GF-D8 (cell line): ENCODE measurements around the gene SYPL1.

Experiments
- DNase-seq: peaks from one replicate; lab custom pipeline; 2025; lab: John Stamatoyannopoulos, UW

Gene SYPL1

DNA sequence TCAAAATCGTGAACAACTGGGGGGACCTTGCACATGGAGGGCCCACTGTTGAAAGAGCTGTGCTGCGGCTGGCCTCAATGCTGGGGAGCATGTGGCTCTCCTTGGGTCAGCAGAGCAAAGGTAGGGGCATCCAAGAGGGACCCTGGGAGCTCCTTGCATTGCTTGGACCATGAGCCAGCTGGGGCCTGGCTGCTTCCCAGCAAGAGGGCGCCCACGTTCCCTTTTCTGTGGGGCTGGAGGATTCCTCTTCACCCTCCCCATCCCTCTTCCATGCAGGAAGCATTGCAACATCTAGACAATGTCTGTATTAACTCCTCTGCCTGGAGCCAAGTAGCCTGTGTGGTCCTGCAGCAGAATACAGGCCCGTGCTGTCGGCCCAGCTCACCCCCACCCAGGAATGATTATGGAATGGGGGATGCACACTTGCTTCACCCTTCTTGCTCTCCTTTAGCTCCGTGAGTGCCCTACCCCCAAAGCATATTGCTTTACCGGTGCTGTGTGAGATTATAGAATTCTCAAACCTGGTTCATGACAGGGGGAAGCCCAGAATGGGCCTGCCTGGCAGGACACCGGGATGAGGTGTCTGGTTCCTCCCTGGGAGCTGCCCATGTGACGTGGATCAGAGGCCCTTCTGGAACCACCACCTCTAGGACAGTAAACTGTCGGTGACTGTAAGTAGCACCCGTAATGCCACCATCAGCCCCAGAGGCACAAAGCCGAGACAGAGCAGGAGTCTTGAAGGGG lies 61.9 kb downstream of the SYPL1 start:
- no peak for DNase-seq

DNA sequence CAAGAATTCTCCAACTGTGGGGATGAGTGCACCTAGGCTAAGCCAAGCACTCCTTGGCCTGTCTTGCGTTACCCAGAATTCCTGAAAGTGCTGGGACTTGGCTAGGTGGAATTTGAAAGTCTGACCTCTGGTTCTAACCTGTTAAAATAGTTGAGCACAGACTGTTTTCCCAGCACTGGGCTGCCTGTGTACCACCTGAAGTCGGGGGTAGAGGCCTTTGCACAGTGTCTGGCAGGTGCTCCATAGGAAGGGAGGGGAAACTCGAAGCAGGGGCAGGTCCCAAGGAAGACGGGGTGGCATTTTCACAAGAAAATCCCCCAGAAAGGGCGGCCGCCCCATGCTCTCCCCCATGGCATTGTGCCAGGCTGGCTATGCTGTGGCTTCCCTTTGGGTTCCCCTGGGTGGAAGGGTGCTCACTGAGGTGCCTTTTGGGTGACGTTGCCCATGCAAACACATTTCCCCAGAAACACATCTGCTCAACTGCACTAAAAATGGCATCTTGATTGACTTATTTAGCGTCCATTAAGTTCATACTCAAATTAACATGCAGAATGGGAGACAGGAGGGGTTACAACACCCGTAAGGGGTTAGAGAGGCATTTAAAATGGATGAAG lies 62.9 kb downstream of the SYPL1 start:
- DNase-seq, result no peak

DNA sequence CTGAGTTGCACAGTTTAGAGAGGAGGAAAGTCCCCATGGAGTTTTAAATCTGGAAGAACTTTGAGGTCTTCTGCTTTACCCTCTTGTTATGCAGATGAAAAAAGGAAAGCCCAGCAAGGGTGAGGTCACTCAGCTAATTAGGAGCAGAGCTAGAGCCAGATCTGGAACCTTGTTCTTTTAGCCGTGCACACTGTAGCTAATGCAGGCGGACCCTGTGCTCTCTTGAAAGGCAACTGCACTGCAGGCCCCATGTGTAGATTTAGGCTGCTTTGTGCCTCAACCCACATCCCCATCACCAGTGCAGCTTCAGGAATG lies 63.4 kb downstream of the SYPL1 start:
- no peak for DNase-seq

DNA sequence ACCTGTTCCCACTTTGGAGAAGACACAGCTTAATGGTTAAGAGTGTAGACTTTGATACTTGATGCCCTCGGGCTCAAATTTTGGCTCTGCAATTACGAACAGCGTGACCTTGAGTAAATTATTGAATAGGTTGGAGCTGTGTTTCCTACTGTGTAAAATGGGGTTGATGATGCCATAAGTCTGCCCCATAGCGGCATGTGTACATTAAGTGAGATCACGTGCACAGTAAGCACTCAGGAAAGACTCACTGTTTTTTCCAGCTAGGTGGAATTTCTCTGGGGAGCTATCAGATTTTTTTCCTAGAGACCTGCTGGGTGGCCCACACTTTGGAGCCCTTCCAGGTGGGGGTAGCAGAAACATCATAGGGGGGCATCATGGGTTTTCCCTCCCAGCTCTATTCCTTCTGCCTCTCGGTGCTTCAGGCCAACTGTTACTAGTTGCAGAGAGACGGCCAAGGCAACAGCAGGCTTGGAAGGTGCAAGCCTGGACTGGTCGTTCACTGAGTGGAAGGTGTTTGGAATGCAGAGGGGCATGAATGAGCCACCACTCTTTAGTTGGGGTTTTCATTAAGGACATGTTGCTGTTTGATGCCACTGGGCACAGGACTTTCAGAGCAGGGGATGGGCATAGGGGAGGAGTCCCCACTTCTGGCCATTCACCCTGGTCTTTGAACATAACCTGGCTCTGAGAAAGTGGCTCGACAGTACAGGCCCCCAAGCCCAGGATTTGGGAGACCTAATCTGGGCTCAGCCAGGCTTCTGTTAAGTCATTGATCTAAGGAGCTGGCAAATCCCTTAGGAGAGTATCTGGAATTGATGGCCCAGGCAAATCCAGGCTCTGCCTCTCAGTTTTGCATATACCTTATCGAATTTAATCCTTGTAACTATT lies 64.0 kb downstream of the SYPL1 start:
- DNase-seq, result no peak

DNA sequence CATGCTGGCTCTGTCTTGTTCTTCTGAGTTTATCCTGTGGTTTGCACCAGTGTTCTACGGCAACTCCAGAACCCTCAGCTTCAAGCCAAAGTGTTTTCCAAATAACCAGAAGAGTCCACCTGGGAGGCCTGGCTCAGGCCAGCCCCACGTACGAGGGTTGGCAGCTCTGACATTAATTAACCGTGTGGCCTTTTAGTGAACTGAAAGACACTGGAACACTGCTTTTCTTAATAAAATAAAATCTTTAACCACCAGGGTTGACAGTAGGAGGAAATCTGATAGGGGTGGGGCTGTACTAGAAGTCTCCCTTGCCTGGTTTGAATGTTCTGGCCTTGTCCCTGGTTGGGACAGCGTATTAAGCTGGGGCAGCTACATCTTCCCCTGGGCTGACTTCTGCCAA lies 64.9 kb downstream of the SYPL1 start:
- no peak for DNase-seq

DNA sequence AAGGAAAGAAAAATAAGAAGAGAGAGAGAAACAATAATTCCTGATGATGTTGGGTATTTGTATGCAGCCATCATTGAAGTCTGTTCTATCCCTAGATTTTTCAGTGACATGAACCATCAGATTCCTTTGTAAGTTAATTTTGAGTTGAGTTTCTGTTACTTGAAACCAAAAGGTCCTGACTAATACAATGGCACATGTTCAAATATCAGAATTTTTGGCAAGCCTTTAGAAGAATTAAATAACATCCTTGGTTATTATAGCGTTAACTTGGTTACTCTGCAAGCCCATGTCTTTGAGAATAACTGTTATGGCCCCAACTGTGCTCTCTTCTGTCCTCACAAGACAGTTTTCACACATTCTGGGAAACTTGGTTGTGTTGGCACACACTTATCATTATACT lies 66.5 kb downstream of the SYPL1 start:
- DNase-seq, result no peak

DNA sequence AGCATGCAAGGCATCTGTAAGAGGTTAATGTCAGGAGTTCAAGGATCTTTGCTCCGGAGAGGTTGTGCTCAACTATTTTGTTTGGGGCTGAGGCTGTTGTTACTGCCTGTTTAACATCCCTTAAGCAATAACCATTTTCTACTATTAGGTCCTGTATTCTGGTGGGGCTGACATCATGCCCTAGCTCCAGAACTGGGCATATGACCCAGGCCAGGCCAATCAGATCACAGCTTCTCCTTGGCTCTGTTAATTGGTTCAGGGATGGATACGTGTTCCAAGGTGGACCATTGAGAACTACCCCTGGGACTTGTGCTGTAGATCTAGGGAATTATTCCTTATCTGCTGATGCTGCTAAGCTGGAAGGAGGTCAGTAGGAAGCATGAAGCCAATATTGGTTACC lies 67.0 kb downstream of the SYPL1 start:
- no peak for DNase-seq

DNA sequence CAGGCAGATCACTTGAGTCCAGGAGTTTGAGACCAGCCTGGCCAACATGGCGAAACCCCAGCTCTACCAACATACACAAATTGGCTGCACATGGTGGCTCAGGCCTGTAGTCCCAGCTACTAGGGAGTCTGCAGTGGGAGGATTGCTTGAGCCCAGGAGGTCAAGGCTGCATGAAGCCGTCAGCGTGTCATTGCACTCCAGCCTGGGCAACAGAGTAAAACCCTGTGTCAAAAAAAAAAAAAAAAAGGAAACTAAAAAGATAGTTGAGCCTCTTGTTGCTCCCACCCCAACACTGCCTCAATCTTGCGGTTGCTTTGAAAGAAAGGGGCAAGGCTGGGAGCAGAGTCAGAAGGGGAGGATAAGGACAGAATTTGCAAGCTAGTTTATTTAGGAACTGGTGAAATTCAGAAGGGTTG lies 69.9 kb downstream of the SYPL1 start:
- DNase-seq, result no peak

DNA sequence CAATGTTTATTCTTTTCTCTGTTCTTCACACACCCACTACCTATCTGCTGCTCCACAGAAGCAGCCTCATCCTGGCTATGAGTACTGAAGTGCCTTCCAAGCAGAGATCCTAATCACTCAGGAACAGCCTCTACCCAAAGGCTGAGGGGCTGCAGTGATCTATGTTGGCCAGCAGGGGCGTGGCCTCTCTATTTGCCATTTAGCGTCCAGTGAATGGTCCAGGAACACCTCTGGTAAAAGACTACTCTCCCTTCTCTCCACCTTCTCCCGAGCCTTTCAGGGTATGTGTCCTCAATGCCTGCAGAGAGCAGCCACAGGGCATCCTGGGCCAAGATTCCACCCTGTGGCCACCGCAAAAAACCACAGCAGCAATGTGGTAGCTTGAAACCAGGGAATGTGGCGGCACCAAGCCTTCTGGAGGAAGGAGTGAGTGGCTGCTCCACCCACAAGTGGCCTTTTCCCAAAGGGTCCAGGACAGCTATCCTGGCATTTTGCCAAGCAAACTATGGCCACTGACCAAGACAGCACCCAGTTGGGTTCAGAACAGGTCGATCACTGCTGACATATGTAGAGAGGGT lies 70.9 kb downstream of the SYPL1 start:
- DNase-seq, result no peak
